SKM-1 (cell line): ENCODE measurements around the gene EBPL.
"Not testable (repeated sequence)": the region's sequence is repeated elsewhere in the genome, so short reads cannot be mapped to it uniquely, and the experiment has no call there.

Source experiments
- DNase-seq: peaks from one replicate; lab custom pipeline; 2025; ENCODE audit not compliant: unreplicated experiment; lab: John Stamatoyannopoulos, UW

Gene EBPL

DNA sequence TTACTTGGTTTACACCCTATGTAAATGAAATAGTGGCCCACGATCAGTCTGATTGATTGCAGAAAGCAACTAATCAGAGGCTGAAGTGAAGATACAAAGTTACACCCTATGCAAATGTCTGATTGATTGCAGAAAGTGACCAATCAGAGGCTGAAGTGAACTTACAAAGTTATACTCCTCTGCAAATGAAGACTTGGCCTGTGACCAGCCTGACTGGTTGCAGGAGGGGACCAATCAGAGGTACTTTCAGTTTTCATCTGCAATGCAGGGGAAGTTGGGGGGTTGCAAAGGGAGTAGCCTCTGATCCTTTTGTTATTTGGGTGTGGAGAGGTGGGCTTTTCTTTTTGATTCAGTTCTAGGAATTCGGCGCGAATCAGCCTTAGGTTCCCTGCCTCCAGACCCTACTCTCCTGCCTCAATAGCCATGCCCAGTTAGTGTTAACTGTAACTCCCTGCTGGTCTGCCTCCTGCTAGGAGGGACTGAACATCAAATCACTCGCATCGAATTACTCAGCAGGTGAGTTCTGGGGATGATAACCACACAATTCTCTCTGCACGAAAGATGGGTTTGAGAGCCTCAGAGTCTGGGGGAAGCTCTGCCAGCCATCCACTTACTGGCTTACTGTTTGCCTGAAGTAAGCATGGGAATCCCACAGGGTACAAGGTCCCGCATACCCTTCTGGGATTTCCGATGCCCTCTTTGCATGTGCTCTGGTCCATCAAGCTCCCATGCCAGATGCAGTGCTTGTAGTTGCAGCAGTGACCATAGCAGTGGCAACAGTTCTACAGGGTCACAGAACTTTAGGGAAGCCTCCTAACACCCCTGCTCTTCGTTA is 55.5 kb downstream of the EBPL start:
- DNase-seq, result no peak

DNA sequence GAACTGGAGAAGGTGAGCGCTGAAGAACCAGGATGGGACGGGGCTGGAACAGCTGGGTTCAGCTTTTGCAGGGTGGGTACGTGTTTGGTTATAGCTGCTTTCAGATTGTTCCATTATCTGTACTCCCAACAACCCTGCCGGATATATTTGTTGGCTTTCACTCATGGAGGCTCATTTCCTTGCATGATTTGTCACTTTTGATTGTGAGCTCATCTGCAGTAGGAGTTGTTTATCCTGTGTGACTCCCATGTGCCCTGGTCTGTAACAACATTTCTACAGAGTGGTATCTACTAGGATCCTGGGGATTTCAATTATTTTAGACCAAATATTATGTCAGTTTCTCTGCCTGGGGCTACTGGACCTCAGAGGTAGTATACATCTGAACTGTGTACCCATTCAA is 57.6 kb downstream of the EBPL start:
- no peak for DNase-seq

DNA sequence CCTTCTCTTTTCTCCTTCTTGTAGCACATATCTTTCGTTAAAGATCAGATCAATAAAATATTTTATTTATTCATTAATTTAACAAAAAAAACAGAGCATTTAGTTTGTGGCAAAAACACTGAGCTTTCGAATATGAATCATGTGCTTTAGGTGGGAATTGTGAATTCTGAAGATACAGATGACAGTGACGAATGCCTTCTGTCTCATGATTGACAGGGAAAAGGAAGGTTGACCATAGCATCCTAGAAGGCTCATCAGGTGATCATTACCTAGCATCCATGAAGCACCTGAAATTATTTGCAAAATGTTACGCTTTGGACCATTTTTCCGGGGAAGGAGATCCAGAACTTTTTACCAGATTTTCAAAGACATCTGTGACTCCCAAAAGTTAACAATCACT is 59.1 kb downstream of the EBPL start:
- no peak for DNase-seq

DNA sequence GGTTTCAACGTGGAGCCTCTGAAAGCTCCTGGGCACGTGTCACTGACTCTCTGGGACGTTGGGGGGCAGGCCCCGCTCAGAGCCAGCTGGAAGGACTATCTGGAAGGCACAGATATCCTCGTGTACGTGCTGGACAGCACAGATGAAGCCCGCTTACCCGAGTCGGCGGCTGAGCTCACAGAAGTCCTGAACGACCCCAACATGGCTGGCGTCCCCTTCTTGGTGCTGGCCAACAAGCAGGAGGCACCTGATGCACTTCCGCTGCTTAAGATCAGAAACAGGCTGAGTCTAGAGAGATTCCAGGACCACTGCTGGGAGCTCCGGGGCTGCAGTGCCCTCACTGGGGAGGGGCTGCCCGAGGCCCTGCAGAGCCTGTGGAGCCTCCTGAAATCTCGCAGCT is 60.7 kb downstream of the EBPL start:
- no peak for DNase-seq

DNA sequence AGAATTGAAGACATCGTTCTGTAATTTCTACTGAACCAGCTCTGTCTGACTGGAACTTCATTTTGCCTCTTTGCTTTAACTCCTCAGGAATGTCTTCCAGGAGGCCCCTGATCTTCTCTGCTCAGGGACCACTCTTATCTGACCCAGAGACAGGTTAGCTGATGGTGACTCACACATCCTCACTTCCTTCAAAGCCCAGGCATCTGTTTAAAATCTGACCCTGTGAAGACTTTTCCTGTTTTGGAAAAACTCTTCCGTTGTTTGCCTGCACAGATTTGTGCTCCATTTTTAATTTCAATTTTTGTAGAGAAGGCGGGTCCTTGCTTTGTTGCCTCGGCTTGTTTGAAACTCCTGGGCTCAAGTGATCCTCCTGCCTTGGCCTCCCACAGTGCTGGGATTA is 61.3 kb downstream of the EBPL start:
- no peak for DNase-seq

DNA sequence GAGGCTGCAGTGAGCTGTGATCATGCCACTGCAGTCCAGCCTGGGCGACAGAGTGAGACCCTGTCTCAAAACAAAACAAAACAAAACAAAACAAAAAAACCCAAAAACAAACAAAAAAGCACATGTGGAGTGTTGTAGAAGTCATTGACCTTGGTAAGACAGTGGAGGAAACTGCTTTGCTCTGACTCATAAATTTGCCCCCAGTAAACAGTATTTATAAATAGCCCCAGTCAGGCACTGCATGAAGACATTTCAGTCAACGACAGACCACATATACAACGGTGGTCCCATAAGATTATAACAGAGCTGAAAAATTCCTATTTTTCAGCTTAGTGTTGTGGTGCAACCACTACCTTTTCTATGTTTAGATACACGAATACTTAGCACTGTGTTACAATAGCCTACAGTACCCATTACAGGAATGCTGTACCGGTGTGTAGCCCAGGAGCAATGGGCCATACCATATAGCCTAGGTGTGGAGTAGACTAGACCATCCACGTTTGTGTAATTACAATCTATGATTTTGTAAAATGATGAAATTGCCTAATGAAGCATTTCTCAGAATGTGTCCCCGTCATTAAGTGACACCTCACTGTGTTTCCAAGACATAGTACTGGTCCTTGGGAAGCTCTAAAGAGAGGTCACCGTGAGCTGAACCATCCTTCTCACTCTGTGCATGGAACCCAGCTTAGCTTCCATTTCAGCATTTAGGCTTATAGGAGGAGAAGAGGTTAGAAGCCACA is 61.9 kb downstream of the EBPL start:
- DNase-seq, result no peak

DNA sequence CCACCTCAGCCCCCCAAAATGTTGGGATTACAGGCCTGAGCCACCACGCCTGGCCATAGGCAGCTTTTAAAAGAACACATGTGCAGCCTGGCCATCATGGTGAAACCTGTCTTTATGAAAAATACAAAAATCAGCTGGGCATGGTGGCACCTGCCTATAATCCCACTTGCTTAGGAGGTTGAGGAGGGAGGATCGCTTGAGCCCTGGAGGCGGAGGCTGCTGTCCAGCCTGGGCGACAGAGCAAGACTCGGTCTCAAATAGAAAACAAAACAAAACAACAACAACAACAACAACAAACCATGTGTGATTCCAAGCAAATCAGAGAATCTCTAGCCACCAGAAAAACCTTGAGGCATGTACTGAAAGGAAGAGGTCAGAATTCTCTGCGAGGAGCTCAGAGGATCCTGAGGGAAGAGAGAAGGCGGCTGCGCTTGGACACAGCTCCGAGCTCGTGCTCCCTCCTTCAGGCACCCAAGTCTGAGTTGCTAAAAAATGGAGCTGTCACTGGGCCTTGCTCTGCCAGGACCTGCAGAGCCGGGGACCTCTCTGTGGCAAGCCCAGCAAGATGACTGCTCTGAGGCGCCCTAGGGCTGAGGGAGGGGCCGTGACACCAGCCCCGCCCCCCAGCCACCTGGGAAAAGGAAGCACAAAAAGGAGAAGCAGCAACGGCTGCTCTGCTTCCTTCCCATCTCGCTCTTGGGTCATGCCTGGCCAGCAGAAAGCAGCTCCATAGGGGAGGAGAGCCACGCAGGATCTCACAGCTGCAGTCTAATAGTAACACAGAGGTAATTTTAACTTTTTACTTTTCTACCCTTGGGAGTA is 63.2 kb downstream of the EBPL start, which contains the start of gene ARL11:
TSS of gene ARL11 (plus strand) at position 677 of the 822 bp plus-strand sequence. CDS start 1,941 bp downstream, outside the sequence.
- peak; percentile 90 for DNase-seq

DNA sequence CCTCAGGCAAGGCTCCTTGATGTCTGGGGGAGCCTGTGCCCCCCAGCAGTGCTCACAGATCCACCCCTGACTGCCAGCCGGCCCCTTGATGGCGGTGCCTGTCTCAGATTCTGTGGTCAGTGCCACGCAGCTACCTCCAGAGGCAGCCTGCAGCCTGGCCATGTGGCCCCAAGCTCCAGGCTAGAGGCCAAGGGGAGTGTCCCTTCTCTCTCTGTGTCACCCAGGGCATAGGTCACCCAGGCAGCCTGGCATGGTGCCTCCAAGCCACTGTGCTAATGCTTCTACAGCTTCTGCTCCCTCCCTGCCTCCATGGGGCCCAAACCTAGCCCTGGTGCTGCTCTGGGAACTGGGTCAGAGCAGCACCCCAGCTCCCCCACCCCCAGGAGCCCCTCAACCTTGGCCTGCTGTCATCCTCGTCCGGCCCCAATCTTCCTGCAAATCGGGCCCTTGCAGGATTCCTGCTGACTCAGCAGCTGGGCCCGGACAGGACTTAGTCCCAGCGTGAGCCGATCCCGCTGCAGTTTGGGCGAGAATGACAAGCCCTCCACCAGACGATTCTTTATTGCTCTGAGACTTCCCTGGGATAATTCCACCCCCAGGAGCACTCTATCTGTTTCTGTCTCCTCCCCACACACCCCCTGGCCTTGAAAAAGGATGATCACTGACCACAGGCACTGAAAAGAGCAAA is 65.8 kb downstream of the EBPL start:
- DNase-seq, result no peak

DNA sequence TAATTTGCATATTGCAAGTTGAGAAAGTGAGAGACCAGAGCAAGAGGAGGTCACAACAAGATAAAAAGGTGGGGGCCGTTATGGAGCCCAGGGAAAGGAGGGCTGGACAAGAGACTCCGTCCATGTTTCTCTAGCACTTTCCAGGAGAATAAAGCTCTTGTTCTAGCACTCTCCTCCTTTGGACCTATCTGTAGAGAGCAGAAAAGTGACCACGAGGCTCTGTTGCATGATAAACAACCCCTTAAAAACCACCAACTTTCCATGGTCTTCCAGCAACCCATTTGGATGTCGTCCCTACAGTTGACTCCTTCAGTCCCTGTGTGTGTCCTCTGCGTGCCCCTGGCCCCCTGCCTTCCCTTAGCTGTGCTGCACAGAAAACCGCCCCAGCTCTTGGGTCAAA is 67.1 kb downstream of the EBPL start:
- no peak for DNase-seq

DNA sequence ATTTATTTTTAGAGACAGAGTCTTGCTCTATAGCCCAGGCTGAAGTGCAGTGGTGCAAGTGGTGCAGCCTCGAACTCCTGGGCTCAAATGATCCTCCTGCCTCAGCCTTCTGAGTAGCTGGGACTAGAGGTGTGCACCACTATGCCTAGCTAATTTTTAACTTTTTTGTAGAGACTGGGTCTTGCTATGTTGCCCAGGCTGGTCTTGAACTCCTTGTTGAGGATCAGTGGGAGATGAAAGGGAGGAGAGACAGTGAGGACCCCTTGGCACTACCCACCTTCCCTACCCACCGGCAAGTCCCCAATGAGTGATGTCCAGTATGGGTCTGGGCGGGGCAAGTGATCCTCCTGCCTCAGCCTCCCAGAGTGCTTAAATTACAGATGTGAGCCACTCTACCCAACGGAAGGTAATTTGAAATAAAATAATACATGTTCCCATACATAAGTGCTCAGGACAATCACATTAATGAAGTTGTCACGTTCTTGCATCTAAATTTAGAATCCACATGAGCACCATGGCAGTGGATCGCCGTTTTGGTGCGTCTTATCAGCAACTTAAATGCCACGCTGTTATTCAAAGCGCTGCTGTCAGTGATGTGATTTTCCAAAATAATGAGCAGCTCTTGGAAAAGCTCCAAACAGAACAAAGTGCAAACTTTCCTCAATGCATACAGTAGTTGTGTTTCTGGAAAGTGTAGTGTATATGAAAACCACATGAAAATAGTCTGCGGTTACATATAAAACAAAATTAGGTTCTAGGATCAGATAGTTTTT is 68.9 kb downstream of the EBPL start:
- DNase-seq, result no peak

DNA sequence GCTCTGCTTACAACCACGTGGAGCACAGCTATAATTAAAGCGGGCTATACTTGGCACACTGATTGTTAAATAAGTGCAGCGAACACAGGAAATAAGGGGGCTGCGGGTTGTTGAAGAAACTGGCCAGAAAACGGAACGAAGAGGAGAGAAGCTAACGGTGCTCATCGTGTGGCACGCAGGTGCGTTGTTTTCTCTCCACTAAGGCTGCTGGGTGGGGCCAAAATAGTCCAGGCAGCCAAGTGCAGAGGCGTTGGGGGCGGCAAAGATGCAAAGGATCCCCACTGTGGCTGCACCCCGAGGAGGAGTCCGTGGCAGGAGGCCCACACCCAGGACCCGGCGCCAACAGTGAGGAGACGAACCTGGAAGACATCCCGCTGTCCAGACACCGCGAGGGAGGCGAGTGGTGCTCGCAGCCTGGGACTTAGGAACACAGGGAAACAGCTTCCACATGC is 71.1 kb downstream of the EBPL start:
- DNase-seq, result no peak

DNA sequence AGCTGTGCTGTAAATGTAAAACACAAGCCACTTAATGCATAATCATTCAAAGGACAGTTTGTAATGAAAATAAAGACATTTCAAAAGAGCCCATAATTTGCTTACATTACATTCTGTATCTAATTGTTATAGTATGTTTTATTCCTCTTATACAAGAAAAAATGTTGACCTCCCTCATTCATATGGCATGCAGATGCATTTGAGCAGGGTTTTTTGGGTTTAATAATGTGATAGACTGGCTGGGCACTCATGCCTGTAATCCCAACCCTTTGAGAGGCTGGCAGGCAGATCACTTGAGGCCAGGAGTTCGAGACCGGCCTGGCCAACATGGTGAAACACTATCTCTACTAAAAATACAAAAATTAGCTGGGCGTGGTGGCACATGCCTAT is 74.6 kb downstream of the EBPL start:
- no peak for DNase-seq

DNA sequence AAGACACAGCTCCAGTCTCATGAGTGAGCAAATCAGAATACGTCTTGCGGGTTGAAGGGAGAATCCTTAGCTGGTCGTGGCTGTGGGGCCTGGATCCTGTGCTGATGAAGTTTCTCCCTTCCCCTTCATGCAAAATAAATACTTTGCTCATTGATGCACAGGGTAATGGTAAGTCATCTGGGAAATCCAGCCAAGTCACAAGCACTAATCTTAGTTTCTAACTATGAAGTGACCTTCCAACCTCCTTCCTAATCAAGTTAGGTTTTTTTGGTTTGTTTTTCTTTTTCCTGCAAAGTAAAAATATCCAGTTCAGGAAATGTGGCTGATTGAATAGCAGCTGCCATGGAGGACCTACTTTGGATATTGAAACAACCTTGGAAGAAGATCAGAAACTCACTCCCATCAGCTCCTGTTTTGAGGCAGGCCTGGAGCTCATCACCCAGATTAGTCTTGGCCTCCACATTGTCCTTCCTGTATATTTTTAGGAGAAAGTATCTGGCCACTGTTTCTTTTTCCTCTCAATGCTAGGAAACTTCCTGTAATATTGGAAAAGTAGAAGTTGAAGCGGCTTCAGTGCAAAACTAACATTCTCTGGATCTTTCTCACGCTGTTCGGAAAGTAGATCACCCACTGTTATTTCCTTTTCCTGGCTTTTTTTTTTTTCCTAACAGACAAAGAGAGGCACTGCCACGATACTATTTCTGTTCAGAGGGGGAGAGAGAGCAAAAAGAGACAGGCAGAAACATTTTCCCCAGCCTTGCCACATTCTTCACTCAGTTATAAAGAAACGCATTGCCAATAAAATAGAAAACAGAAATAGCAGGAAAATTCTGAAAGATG is 75.2 kb downstream of the EBPL start:
- no peak for DNase-seq

DNA sequence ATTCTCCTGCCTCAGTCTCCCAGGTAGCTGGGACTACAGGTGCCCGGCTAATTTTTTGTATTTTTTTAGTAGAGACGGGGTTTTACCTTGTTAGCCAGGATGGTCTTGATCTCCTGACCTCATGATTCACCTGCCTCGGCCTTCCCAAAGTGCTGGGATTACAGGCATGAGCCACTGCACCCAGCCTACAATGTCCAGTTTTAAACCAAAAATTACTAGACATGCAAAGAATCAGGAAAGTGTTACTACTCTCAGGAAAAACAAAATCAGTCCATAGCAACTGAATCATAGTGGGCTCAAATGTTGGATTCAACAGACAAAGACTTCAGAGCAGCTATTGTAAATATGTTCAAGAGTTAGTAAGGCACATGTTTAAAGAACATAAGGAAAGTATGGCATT is 79.2 kb downstream of the EBPL start:
- DNase-seq, result not testable (repeated sequence)
